ENCODE data around the gene SLC34A2.

SLC34A2 gene

GRCh38 chr4:25663781-25664180, 8.1 kb downstream of the SLC34A2 start:
- no peak for DNase-seq

GRCh38 chr4:25666031-25666630, 10.5 kb downstream of the SLC34A2 start:
- no peak for DNase-seq

GRCh38 chr4:25667931-25668557, 12.4 kb downstream of the SLC34A2 start:
- no peak for DNase-seq

GRCh38 chr4:25670991-25671390, 15.3 kb downstream of the SLC34A2 start:
- no peak for DNase-seq

- DNase-seq: no peak
Observed at GRCh38 chr4:25672756-25673155, 17.1 kb downstream of the SLC34A2 start.

- no peak for DNase-seq
Observed at GRCh38 chr4:25674386-25674785, 18.7 kb downstream of the SLC34A2 start.

- DNase-seq: no peak
Observed at GRCh38 chr4:25676221-25676620, 20.6 kb downstream of the SLC34A2 start.

- no peak for DNase-seq
Observed at GRCh38 chr4:25677157-25677556, 21.5 kb downstream of the SLC34A2 start.

- no peak for DNase-seq
Observed at GRCh38 chr4:25677943-25678342, 22.3 kb downstream of the SLC34A2 start.

- no peak for DNase-seq
Observed at GRCh38 chr4:25687773-25688172, 32.1 kb downstream of the SLC34A2 start.

- DNase-seq: no peak
Observed at GRCh38 chr4:25694466-25694865, 38.8 kb downstream of the SLC34A2 start.

- DNase-seq: no peak
Observed at GRCh38 chr4:25696409-25696808, 40.8 kb downstream of the SLC34A2 start.

- no peak for DNase-seq
Observed at GRCh38 chr4:25697516-25697915, 41.9 kb downstream of the SLC34A2 start.

GRCh38 chr4:25700661-25701060, 45.0 kb downstream of the SLC34A2 start:
- no peak for DNase-seq

- no peak for DNase-seq
Observed at GRCh38 chr4:25702848-25703247, 47.2 kb downstream of the SLC34A2 start.

- no peak for DNase-seq
Observed at GRCh38 chr4:25703731-25704388, 48.2 kb downstream of the SLC34A2 start.

- DNase-seq: no peak
Observed at GRCh38 chr4:25704516-25704915, 48.9 kb downstream of the SLC34A2 start.

- DNase-seq: no peak
Observed at GRCh38 chr4:25710637-25711036, 55.0 kb downstream of the SLC34A2 start.

- no peak for DNase-seq
Observed at GRCh38 chr4:25712611-25713010, 57.0 kb downstream of the SLC34A2 start.

GRCh38 chr4:25713812-25714211, 58.2 kb downstream of the SLC34A2 start:
- DNase-seq: no peak

GRCh38 chr4:25722964-25723363, 67.3 kb downstream of the SLC34A2 start:
- DNase-seq: no peak

- DNase-seq: no peak
Observed at GRCh38 chr4:25723409-25723808, 67.8 kb downstream of the SLC34A2 start.

GRCh38 chr4:25725870-25726269, 70.2 kb downstream of the SLC34A2 start:
- DNase-seq: no peak

- DNase-seq: no peak
Observed at GRCh38 chr4:25727711-25728493, 72.3 kb downstream of the SLC34A2 start.

Measured in stimulated activated CD8-positive, alpha-beta memory T cell treated with anti-CD3 and anti-CD28 coated beads, Interleukin-4, amount 100 ng/mL, for 48 hours (primary cell).